HUES64 (cell line): ENCODE results near the gene ADARB1.

Source experiments
- H3K27ac ChIP-seq: 2 replicates; pipeline ENCODE4 v1.7.0; 2013; ENCODE audit warnings: low read depth, low read length, inconsistent platforms
- H3K27me3 ChIP-seq: 2 replicates; pipeline ENCODE4 v1.6.1; 2013; ENCODE audit warnings: mild to moderate bottlenecking, low read length; ENCODE audit not compliant: insufficient read depth
- H3K36me3 ChIP-seq: 2 replicates; pipeline ENCODE4 v1.6.1; 2013; ENCODE audit warnings: mild to moderate bottlenecking, low read length; ENCODE audit not compliant: insufficient read depth
- H3K4me1 ChIP-seq: 2 replicates; pipeline ENCODE4 v1.6.1; 2013; ENCODE audit warnings: mild to moderate bottlenecking, low read length, moderate library complexity; ENCODE audit not compliant: insufficient read depth
- H3K4me3 ChIP-seq: 2 replicates; pipeline ENCODE4 v1.5.1; 2013; ENCODE audit warnings: mild to moderate bottlenecking, low read length, moderate library complexity
- H3K9ac ChIP-seq: 2 replicates; pipeline ENCODE4 v1.6.1; 2013; ENCODE audit warnings: mild to moderate bottlenecking, low read depth, low read length
- H3K9me3 ChIP-seq: 2 replicates; pipeline ENCODE4 v1.6.1; 2013; ENCODE audit warnings: low read depth, low read length; ENCODE audit not compliant: insufficient read depth
- WGBS: fragments of 150-250, 120-280 bp; methylation state at CpG from one replicate; pipeline ENCODE4 v1.1.7; 2013; ENCODE audit warnings: missing lambda C conversion rate; 5-methylcytosine and 5-hydroxymethylcytosine counted together

Gene ADARB1

DNA sequence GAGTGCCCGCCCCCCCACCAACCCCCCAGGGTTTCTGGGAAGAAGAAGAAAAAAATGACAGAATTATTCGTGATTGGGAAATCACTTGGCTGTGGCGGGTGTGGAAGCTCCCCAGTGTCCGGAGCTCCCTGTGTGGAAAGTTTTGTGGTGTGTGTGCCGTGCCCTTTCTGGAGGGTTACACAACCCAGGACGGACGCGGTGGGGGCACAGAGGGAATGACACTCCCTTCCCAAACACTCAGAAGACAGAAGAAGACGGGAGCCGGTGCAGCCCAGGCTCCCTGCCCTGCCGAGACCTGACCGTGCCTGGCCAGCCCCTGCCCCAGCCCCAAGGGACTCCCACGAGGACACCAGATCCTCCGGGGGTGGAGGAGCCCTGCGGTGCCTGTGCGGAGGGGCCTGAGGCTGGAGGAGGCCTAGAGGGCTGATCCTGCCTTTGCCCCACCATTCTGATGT, 33.0 kb upstream of the ADARB1 start:
- H3K27me3 ChIP-seq, result no peaks in the 10 kb centered on the region
- 83% methylated on average over 14 of the region's 16 CpGs for WGBS
- peaks cover 16% of the 10 kb centered on the region for H3K9me3 ChIP-seq
- no peak overlapping the region for H3K9ac ChIP-seq
- H3K27ac ChIP-seq, result no peak overlapping the region
- no peak overlapping the region for H3K4me3 ChIP-seq
- H3K4me1 ChIP-seq, result no peaks in the 10 kb centered on the region
- H3K36me3 ChIP-seq, result no peaks in the 10 kb centered on the region

- H3K9me3 ChIP-seq, result peaks cover 11% of the 10 kb centered on the region; the same call in 1 of the 2 replicates
- no peaks in the 10 kb centered on the region for H3K4me1 ChIP-seq
- H3K27me3 ChIP-seq, result no peaks in the 10 kb centered on the region
- WGBS, result 95% methylated on average over 7 of the region's 7 CpGs
- H3K27ac ChIP-seq, result no peak overlapping the region
- H3K36me3 ChIP-seq, result no peaks in the 10 kb centered on the region
- H3K4me3 ChIP-seq, result no peak overlapping the region
- no peak overlapping the region for H3K9ac ChIP-seq
These were observed 32.3 kb upstream of the ADARB1 start for GRCh38 chr21:45041984-45042663.

GRCh38 chr21:45042664-45043161, 31.7 kb upstream of the ADARB1 start:
- peaks cover 14% of the 10 kb centered on the region; the same call in 1 of the 2 replicates for H3K9me3 ChIP-seq
- H3K27ac ChIP-seq, result no peak overlapping the region
- no peaks in the 10 kb centered on the region for H3K4me1 ChIP-seq
- WGBS, result 93% methylated on average over 15 of the region's 15 CpGs
- no peak overlapping the region for H3K4me3 ChIP-seq
- H3K36me3 ChIP-seq, result no peaks in the 10 kb centered on the region
- H3K9ac ChIP-seq, result no peak overlapping the region
- no peaks in the 10 kb centered on the region for H3K27me3 ChIP-seq

- H3K27ac ChIP-seq, result no peak overlapping the region
- no peak overlapping the region for H3K4me3 ChIP-seq
- H3K9ac ChIP-seq, result no peak overlapping the region
- 93% methylated on average over 22 of the region's 22 CpGs for WGBS
- no peaks in the 10 kb centered on the region for H3K4me1 ChIP-seq
- H3K36me3 ChIP-seq, result no peaks in the 10 kb centered on the region
- no peaks in the 10 kb centered on the region for H3K27me3 ChIP-seq
- H3K9me3 ChIP-seq, result peaks cover 14% of the 10 kb centered on the region; the same call in 1 of the 2 replicates
These were observed 30.8 kb upstream of the ADARB1 start for GRCh38 chr21:45043541-45044020.

GRCh38 chr21:45045481-45045880, 28.9 kb upstream of the ADARB1 start:
- no peak overlapping the region for H3K27ac ChIP-seq
- H3K36me3 ChIP-seq, result no peaks in the 10 kb centered on the region
- 89% methylated on average over 5 of the region's 5 CpGs for WGBS

DNA sequence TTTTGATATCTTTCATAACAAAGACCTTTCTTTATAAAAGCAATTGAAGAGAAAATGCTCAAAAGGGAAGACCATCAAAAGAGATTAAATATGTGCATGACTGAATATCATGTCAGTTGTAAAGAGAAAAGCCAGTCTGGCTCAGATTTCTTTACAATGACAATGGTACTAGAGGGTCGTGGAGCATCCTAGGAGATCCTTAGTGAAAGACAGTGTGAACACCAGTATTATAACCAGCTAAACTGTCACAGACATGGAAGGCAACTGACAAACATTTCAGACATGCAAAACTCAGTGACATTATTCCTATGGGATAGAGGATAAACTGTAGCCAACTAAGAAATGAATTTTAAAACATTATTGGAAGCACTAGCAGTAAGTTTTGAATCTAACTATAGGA, 27.1 kb upstream of the ADARB1 start:
- Histone ChIP-seq H3K27ac (no peak overlapping the region), H3K36me3 (no peaks in the 10 kb centered on the region), H3K4me3 (no peak overlapping the region), H3K9ac (no peak overlapping the region), H3K9me3 (peaks cover 14% of the 10 kb centered on the region; the same call in 1 of the 2 replicates), H3K4me1 (peaks cover 17% of the 10 kb centered on the region), H3K27me3 (no peaks in the 10 kb centered on the region)
- WGBS, result 77% methylated on average over 1 of the region's 1 CpG

More at GRCh38 chr21:45045481-45045880, 28.9 kb upstream of the ADARB1 start:
- Histone ChIP-seq H3K4me1 (peaks cover 7% of the 10 kb centered on the region; the same call in 1 of the 2 replicates), H3K4me3 (no peak overlapping the region), H3K27me3 (no peaks in the 10 kb centered on the region), H3K9me3 (peaks cover 14% of the 10 kb centered on the region; the same call in 1 of the 2 replicates), H3K9ac (no peak overlapping the region)

- Histone ChIP-seq H3K27ac (no peak overlapping the region), H3K27me3 (no peaks in the 10 kb centered on the region), H3K4me1 (peaks cover 17% of the 10 kb centered on the region), H3K36me3 (no peaks in the 10 kb centered on the region), H3K9me3 (peaks cover 14% of the 10 kb centered on the region; the same call in 1 of the 2 replicates), H3K9ac (no peak overlapping the region), H3K4me3 (no peak overlapping the region)
- WGBS, result 94% methylated on average over 9 of the region's 11 CpGs
These were observed 26.2 kb upstream of the ADARB1 start for GRCh38 chr21:45048026-45048698.

DNA sequence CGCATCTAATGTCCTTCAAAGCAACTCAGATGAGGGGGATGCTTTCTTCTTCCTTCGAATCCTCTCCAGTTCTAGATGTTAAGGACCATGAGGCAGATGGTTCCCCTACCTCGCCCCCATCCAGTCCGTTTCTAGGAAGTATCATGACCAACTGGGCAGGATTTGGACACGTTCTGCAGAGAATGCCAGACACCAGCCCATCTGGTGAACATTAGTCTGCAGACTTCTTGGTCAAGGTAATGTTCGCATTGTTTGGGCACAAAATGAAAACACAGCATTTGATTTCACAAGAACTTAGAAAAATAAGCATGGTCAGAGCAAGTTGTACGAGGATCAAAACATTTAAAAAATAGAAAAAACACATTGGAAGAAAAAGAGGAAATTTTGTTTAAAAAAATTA, 25.4 kb upstream of the ADARB1 start:
- peaks cover 14% of the 10 kb centered on the region; the same call in 1 of the 2 replicates for H3K9me3 ChIP-seq
- H3K27ac ChIP-seq, result no peak overlapping the region
- WGBS, result 97% methylated on average over 6 of the region's 7 CpGs
- no peak overlapping the region for H3K9ac ChIP-seq
- peaks cover 17% of the 10 kb centered on the region for H3K4me1 ChIP-seq
- H3K4me3 ChIP-seq, result no peak overlapping the region
- no peaks in the 10 kb centered on the region for H3K27me3 ChIP-seq
- H3K36me3 ChIP-seq, result no peaks in the 10 kb centered on the region

GRCh38 chr21:45049714-45050344, 24.6 kb upstream of the ADARB1 start:
- H3K4me1 ChIP-seq, result peaks cover 17% of the 10 kb centered on the region
- no peak overlapping the region for H3K4me3 ChIP-seq
- H3K27ac ChIP-seq, result no peak overlapping the region
- WGBS, result 88% methylated on average over 12 of the region's 12 CpGs
- no peaks in the 10 kb centered on the region for H3K36me3 ChIP-seq
- peaks cover 14% of the 10 kb centered on the region; the same call in 1 of the 2 replicates for H3K9me3 ChIP-seq
- H3K27me3 ChIP-seq, result no peaks in the 10 kb centered on the region
- H3K9ac ChIP-seq, result no peak overlapping the region

DNA sequence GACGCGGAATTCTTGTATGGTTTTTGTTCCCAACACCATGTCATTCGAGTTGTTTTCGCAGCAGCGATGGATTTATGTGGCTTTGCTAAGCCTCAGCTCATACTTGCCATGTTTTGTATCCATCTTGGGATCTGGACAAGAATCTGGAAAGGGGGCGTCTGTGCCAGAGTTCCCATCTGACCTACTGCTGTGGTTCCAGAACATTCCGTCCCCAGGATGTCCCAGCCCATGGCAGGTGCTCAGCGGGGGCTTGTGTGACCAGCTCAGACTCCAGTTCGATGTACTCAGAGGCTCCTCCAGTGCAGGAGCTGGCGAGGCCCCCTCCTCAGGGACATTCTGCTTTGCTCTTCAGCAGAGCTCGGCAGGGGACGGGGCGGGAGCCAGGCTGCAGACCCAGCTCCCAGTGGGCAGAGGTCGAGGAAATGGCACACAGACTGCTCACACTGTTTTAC, 24.0 kb upstream of the ADARB1 start:
- Histone ChIP-seq H3K27ac (no peak overlapping the region), H3K36me3 (no peaks in the 10 kb centered on the region), H3K9me3 (peaks cover 12% of the 10 kb centered on the region; the same call in 1 of the 2 replicates), H3K4me3 (no peak overlapping the region), H3K27me3 (no peaks in the 10 kb centered on the region), H3K4me1 (peaks cover 17% of the 10 kb centered on the region), H3K9ac (no peak overlapping the region)
- WGBS, result 69% methylated on average over 14 of the region's 14 CpGs
